Stromal cell of bone marrow (primary cell): ENCODE results near the gene CCDC142.

Source experiments
- DNase-seq: peaks from one replicate; pipeline ENCODE4 v3.0.0-alpha.2; 2012; ENCODE audit warnings: low read depth

CCDC142 gene

DNA sequence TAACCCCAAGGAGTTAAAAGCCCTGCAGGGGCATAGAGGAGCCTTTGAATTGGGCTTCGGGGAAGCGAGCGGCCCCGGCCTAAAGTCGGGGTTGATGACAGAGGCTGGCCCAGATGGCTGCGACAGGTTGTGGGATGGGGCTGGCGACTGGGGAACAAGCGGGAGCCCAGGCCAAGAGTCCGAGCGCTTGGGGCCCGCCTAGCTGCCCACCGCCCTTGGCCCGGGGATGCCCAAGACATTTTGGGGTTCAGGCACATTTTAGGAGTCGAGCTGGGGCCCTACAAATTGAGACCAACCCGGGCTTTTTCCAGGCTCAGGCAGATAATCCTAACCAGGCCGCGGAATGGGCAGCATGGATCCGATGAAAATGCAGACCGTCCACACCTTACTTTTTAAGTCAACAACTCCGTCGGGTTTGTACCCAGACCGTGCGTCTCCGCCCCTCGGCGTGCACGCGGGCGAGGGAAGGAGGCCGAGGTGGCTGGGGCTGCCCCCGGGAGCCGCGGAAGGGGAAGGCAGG, 41.6 kb downstream of the CCDC142 start:
- no peak for DNase-seq

DNA sequence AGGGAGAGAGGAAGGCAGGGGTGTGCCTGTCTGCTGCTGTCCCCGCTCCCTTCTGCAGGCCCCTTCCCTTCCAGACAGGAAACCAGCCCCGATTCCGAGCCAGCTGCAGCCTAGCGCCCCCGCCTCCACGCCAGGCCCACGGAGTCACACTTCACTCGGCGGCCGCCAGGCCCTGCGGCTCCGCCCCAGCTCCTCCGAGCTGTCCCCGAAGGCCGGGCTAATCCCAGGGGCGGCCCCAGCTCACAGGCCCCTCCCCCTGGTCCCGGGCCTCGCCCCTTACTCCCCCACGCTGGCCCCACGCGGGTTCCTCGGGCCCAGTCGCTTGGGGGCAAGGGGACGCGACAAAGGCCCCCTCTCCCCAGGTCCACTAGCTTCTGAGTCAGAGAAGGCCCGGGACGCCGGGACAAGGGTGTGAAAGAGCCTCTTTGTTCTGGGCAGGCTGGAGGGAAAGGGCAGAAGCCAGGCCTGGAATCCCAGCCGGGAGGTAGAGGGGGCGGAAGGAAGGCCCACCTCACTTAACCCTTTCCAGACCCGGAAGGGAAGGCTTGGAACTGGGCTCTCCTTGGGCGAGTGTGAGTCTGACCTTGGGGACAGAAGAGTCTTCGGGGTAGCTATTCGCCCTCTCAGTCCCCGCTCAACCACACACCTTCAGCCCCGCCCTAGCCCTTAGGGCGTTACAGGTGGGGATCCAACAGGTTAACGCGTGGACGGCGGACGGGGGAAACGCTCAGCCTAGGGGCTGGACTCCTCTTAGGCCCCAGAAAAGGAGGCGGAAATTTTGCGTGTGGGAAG, 42.2 kb downstream of the CCDC142 start:
- DNase-seq, result no peak

GRCh38 chr2:74439803-74440377, 42.9 kb downstream of the CCDC142 start:
- DNase-seq, result no peak

GRCh38 chr2:74439373-74439772, 43.4 kb downstream of the CCDC142 start:
- DNase-seq, result no peak

DNA sequence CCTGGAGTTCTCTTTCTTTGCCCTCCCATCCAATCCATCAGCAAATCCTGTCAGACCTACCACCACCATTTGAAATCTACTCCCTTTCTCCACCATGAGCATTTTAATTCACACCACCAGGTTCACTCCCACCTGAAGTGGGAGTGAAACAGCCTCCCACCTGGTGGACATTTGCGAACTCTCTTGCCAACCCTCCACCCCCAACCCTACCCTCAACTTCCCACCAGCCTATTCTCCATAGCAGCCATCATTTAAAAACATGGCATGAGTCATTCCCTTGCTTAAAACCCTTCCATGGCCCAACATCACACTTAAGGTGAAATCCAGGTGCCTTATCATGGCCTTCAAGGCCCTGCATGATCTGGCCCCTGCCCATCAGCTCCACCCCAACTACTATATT, 44.5 kb downstream of the CCDC142 start:
- no peak for DNase-seq

GRCh38 chr2:74436848-74437695, 45.7 kb downstream of the CCDC142 start:
- DNase-seq, result no peak

- no peak for DNase-seq
Observed at GRCh38 chr2:74436111-74436805, 46.5 kb downstream of the CCDC142 start.

DNA sequence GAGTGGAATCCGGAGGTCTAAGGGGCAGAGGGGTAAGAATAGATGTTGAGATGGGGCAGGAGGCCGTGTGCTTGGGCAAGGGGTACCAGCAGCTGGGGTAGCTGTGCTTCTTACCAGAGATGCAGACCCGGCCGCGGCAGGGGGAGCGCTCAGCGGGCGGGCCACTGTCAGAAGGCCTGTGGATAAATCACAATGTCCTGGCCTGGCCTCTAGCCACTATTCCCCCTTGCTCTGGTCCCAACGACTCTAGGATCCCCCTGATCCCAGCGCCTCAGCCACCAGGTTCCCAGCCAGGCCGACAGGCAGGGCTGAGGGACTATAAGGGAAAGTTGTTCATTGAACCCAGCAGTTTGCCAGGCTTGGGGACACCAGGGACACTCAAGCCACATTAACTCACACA, 52.3 kb downstream of the CCDC142 start:
- DNase-seq, result no peak

DNA sequence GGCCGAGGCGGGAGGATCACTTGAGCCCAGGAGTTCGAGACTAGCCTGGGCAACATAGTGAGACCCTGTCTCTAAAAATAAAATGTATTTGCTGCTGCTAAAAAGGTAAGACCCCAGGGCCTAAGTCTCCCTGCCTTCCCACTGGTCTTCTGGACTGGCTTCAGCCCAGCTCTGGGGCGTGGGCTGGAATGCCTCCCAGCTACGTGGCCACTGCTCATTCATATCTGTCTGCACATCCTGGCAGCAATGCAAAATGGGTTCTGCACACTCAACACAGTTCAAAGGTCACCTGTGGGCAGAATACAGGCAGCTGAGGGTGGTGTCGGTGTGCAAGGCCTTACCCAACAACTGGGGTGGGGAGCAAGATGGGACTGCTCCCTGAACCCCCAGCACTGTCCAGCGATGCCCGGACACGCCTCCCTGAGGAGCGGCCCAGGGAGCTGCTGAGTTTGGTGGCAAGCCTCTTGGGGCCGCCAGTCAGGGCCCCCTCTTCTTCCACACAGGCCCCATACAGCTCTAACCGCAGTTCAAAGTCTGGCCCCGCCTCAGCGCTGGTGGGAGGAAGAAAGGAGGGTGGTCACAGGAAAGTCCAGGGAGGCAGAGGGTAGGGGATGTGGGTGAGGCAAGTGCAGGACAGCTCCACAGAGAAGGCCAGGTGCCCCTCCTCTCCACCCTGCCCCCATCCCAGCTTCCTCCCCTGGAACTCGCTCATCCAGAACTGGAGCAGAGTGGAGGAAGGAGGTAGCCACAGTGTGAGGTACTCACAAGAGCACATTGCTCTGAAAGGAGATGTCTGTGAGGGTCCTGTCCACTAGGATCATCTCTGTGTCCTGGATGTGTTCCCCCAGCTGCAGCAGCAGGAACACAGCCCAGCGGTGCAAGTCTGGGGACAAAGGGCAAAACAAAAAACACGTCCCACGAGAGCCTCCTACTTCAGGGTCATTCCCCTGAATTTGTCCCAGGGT, 53.0 kb downstream of the CCDC142 start:
- DNase-seq, result no peak

GRCh38 chr2:74428675-74429074, 54.1 kb downstream of the CCDC142 start:
- no peak for DNase-seq

- DNase-seq, result no peak
Observed at GRCh38 chr2:74427551-74427950, 55.2 kb downstream of the CCDC142 start.

GRCh38 chr2:74426181-74426758, 56.5 kb downstream of the CCDC142 start:
- no peak for DNase-seq

DNA sequence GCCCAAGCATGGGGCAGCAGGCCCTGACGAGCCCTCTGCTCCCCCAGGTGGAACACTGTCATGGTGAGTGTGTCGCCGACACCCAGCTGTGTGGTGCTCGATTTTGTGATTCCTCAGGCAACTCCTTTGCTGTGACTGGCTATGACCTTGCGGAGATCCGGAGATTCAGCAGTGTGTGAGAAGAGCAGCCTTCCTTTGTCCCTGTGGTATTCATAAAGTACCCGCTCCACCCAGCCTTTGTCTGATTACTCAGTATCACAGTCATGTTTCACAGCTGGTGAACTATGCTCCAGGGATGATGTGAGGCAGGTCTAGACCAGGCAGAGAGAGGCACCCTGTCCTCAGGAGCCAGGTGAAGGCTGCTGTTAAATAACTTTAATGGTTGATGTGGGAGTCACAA, 57.3 kb downstream of the CCDC142 start:
- no peak for DNase-seq

DNA sequence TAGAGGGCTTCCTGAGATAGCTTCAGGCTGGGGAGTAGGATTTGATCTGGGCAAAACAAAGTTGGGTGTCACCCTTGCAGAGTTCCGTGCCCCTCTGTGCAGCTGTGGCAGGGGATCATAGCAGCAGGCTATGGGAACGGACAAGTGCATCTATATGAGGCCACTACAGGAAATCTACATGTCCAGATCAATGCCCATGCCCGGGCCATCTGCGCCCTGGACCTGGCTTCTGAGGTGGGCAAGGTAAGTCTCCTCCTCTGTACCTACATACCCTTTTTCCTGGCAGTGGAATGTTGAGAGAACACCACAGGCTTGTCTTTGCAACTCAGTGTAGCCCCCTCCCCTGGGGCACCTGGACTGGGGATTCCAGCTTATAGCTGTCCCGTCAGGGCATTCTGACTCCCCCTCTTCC, 57.8 kb downstream of the CCDC142 start:
- DNase-seq, result no peak

DNA sequence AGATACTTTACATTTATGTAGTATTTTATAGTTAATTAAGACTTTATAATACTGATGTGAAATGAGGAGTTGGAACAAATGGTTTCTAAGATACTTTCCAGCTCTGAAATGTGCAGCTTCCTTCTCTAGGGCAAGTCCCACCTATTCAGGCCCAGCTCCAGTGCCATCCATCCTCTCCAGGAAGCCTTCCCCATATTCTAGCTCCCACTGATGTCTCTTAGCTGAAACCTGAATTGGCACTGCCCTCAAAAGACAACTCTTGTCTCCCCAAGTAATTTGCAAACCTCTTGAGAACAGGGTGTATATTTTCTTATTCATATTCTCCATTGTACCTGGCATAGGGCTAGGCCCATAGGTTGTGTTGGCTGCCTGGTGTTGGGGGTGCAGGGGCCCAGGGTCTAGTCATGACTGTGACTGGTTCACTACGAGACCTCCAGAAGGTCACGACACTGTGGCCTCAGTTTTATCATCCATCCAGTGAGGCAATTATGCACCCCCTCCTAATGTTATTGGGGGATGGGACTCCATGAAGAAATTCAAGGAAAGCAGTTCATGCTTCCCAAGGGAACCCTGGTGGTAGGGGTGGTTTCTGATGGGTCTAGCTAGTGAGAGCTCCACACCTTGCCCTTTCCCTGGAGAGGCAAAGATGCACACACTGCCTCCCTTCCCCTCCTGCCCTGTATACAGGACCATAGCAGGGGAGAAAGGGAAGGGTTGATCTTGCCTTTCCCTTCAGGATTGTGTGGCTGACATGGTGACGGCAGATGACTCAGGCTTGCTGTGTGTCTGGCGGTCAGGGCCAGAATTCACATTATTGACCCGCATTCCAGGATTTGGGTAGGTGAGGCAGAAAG, 58.4 kb downstream of the CCDC142 start:
- DNase-seq, result no peak
